22Rv1 (cell line): ENCODE results near the gene BAHD1.
A peak's percentile ranks its signal among the peaks of the same experiment; 100 is the strongest.

ENCODE experiments used
- H3K27ac ChIP-seq: fragments of 450-650 bp; 2 replicates; pipeline ENCODE4 v1.5.1; 2017
- ZFX ChIP-seq: fragments of 450-650 bp; IDR thresholded peaks from 2 replicates; pipeline ENCODE4 v1.6.1; 2017; ENCODE audit warnings: antibody characterized with exemption, borderline replicate concordance
- TF ChIP-seq, protein P1 (sequence below): fragments of 450-650 bp; IDR thresholded peaks from 2 replicates; pipeline ENCODE4 v1.5.1; 2017; ENCODE audit warnings: mild to moderate bottlenecking

The BAHD1 gene

DNA sequence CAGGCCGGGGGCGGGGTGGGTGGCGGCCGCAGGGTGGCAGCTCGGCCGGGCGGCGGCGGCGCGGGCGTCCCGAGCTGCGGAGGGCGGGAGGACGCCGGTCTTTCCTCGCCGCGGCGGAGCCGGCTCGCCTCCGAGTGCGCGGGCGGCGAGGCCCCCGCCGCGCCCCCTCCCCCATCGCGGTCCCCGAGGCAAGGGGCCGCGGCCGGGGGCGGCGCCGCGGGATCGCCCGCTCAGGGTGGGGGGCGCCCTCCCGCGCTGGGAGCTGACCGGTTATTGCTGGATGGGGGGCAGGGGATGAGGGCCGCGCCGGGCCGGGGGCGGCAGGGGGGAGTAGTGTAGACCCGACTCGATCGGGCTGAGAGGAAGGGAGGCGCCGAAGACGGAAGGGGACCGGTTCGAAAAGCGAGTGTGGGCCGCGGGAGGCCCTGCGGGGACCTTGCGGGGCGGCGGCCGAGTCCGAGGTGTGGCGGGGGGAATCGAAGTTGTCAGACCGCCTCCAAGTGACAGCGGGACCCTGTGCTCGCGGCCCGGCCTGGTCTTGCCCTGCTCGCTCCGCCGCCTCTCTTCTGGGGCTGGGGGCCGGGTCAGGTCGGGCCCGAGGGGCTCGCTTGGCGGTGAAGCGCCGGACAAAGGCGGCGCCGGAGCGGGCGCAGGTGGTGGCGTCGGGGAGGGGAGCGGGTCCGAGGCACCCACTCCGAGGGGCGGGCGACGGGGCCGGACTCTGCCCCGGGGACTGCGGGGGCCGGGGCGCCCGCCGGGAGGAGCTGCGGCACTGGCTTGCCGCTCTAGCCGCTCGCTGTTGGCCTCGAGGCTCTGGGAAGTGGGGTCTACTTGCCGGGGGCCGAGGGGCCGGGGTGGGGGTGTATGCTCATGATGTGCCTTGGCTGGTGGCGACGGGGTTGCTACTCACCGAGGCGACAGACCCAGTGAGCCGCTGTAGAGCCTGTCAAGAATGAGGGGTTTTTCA lies 1.1 kb downstream of the BAHD1 start:
- 0 out of 2 replicates have a peak overlapping the region, but pooled peaks have one; percentile 42 for H3K27ac ChIP-seq
- TF ChIP-seq, protein P1, sequence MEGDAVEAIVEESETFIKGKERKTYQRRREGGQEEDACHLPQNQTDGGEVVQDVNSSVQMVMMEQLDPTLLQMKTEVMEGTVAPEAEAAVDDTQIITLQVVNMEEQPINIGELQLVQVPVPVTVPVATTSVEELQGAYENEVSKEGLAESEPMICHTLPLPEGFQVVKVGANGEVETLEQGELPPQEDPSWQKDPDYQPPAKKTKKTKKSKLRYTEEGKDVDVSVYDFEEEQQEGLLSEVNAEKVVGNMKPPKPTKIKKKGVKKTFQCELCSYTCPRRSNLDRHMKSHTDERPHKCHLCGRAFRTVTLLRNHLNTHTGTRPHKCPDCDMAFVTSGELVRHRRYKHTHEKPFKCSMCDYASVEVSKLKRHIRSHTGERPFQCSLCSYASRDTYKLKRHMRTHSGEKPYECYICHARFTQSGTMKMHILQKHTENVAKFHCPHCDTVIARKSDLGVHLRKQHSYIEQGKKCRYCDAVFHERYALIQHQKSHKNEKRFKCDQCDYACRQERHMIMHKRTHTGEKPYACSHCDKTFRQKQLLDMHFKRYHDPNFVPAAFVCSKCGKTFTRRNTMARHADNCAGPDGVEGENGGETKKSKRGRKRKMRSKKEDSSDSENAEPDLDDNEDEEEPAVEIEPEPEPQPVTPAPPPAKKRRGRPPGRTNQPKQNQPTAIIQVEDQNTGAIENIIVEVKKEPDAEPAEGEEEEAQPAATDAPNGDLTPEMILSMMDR: no peak
- no peak for TF ChIP-seq ZFX

DNA sequence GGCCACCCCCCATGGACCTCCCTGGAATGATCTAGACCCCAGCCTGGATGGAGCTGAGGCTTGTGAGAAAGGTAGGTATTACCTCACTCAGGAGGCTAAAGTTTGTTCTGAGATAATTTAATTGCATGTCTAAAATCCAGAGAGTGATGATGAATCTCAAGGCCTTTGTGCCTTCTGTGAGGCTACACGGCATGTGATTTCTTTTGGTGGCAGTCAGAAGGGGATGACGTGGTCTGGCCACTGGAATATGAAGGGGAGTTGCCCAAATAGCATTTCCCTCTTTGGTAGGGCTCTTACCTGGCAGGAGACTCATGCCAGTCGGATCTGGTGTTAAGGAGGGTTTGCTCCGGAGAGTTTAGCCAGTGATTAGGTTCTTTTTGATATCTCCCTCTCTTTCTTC lies 2.5 kb downstream of the BAHD1 start:
- TF ChIP-seq, protein P1: no peak
- TF ChIP-seq ZFX: no peak
- no peak overlapping the region for H3K27ac ChIP-seq

DNA sequence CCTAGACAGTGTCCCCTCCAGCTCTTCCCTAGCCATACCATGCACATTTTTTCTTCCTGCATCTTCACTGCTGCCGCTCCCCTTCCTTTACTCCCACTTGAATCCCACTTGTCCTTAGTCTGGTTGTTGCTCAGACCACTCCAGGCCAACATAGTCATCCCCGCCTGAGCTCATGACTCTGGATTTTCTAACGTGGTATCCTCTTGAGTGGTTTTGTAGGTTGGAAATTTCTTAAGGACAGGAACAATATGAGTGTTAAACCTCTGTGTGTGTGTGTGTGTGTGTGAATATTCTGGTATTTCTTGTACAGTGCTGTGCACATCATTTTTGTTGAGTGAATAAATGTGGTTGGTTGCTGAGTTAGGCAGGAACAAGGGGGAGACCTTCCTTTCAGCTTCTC lies 3.1 kb downstream of the BAHD1 start:
- TF ChIP-seq, protein P1: no peak
- TF ChIP-seq ZFX: no peak
- H3K27ac ChIP-seq: no peak overlapping the region

DNA sequence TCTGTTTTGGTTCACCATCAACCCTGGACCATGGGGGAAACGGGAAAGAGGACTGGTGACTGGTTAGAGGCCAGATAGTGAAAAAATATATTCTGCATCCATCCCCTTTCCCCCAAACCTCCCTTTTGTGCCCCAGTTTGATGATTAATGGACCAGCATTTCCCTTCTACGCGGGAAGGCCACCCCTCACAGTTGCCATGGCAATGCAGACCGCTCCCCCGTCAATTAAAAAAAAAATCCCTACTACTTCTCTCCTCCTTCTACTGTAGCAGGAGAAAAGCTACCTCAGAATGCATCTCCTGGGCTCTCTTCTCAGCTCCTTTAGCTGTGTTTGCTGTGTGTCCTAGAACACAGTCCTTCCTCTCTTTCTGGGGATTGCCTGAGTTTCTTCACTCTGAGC lies 4.0 kb downstream of the BAHD1 start:
- H3K27ac ChIP-seq: no peak overlapping the region
- TF ChIP-seq, protein P1: no peak
- no peak for TF ChIP-seq ZFX

DNA sequence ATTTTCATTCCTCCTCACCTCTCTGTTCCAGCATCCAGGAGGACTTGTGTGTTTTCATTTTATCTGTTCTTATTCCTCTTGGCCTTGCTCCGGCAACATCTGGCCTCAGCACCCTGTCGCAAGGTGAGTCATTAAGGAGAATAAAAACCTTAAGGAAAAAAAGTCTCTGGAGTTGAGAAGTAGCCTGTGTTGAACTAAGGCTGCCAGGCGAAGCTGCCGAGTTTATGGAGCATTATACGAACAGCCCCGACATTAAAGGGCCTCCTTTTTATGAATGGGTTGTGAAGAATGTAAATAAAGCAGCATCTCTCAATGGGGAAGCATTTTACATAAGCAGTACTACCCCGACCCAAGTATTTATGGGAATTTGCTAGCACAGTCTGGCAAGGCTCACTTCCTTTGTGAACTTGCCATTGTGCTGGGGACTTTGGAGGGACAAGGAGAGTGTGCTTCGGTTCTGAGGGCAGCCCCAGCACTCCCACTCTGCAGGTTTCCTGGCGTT lies 4.7 kb downstream of the BAHD1 start:
- H3K27ac ChIP-seq: no peak overlapping the region
- no peak for TF ChIP-seq ZFX
- TF ChIP-seq, protein P1: no peak

DNA sequence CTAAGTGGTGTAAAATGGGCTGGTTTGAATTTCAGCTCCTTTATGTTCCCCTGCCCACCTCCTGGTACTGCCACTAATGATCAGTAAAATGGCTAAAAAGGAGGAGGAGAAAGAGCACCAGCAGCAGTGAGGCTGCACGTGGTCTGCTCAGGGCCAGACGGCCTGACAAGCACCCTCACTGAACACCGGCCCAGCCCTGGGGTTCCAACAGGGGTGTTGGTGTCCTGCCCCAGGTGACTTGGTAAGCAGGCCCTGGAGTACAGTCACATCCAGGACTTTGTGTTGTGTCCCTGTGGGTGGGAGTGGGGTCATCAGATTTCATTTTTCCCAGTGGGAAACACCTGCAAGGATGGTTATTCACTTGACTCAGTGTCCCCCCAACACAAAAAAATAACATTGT lies 5.4 kb downstream of the BAHD1 start:
- H3K27ac ChIP-seq: no peak overlapping the region

DNA sequence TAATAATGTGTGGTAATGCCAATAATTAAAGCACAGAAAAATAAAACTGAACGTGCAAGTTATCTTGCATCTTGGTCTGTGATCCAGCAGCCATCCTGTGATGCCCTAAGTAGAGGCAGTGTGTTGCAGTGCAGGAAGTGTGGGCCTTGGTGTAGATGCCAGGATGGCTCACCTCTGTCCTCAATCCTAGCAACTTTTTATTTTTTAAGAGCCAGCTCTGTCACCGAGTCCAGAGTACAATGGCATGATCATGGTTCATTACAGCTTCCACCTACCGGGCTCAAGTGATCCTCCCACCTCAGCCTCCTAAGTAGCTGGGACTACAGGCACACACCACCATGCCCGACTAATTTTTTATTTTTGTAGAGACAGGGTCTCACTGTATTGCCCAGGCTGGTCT lies 7.6 kb downstream of the BAHD1 start:
- TF ChIP-seq ZFX: no peak
- H3K27ac ChIP-seq: no peak overlapping the region

More for the DNA sequence above, 5.4 kb downstream of the BAHD1 start:
- TF ChIP-seq ZFX: no peak
- TF ChIP-seq, protein P1: no peak
